SJCRH30 (cell line): Measurements from ENCODE around the gene SF3A2. TPM values are rescaled to one million over a fixed set of nuclear protein-coding genes. Genes with fewer than 3 reads are reported as not detected.

Experiments
- DNase-seq, 2 experiments: peaks; one replicate each; pipeline ENCODE4 v3.0.0-alpha.2; 2015 to 2020
- H3K27ac ChIP-seq: fragments of 250-450 bp; sonication (Bioruptor Pico); 2 replicates; pipeline ENCODE4 v1.5.1; 2020; ENCODE audit warnings: mild to moderate bottlenecking, moderate library complexity
- H3K27me3 ChIP-seq: fragments of 250-450 bp; sonication (Bioruptor Pico); 2 replicates; pipeline ENCODE4 v1.5.1; 2020; ENCODE audit warnings: mild to moderate bottlenecking, moderate library complexity
- H3K36me3 ChIP-seq: fragments of 250-450 bp; sonication (Bioruptor Pico); 2 replicates; pipeline ENCODE4 v1.5.1; 2020; ENCODE audit warnings: mild to moderate bottlenecking, moderate library complexity
- H3K4me1 ChIP-seq: fragments of 250-450 bp; sonication (Bioruptor Pico); 2 replicates; pipeline ENCODE4 v1.5.1; 2020; ENCODE audit warnings: mild to moderate bottlenecking, moderate library complexity
- H3K4me3 ChIP-seq: fragments of 250-450 bp; sonication (Bioruptor Pico); 2 replicates; pipeline ENCODE4 v1.5.1; 2020; ENCODE audit warnings: mild to moderate bottlenecking, moderate library complexity
- H3K9me3 ChIP-seq: fragments of 250-450 bp; sonication (Bioruptor Pico); replicated peaks from 2 replicates; pipeline ENCODE4 v1.5.1; 2020; ENCODE audit warnings: mild to moderate bottlenecking, moderate library complexity
- total RNA-seq: library from RNA; depleted of rRNA; stranded (reverse); fragments of >200 nt; shearing (Covaris generic); gene quantifications from 2 replicates; pipeline ENCODE4 v1.2.3, GENCODE V29; 2014; rRNA removed

Gene SF3A2
- total RNA-seq, 1 experiment from 2014 or later, result 49.1 TPM

GRCh38 chr19:2288338-2288817 is 51.8 kb downstream of the SF3A2 start:
- DNase-seq, result no peak
- Histone ChIP-seq H3K4me3 (no peak overlapping the region), H3K9me3 (no peaks in the 10 kb centered on the region), H3K36me3 (no peaks in the 10 kb centered on the region), H3K27me3 (no peaks in the 10 kb centered on the region; the same call in 1 of the 2 replicates), H3K27ac (no peak overlapping the region), H3K4me1 (no peaks in the 10 kb centered on the region)

GRCh38 chr19:2288818-2289713 is 52.4 kb downstream of the SF3A2 start:
- H3K4me1 ChIP-seq, result no peaks in the 10 kb centered on the region
- no peaks in the 10 kb centered on the region; the same call in 1 of the 2 replicates for H3K27me3 ChIP-seq
- no peak overlapping the region for H3K27ac ChIP-seq

DNA sequence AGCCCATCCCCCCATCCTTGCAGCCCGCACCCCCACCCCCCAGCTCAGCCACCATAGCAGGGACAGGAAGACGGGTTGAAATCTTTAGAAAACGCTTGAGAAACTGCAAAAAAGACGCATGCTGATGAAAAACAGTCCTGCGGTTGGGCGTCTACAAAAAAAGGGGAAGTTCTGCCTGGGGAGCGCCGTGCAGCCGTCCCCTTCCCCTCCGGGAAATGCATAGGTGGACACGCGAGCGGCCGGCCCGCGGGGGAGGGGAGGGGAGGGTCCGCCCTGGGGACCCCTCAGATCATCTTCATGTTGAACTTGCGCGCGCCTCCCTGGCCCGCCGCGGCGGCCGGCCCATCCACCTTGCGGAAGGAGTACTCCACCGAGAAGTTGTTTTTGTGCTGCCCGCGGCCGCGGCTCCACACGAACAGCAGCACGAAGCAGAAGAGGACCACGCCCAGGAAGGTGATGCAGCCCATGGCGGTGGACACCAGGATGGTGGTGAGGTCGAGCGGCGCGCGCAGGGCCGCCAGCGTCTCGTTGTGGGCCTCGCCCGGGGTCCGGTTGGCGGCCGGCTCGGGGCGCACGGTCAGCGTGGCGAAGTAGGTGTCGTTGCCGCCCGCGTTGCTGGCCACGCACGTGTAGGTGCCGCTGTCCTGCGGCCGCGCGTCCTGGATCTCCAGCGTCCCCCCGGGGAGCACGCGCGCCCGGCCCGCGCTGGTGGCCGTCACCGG is 53.3 kb downstream of the SF3A2 start:
- no peaks in the 10 kb centered on the region for H3K36me3 ChIP-seq
- DNase-seq, result no peak
- no peaks in the 10 kb centered on the region for H3K9me3 ChIP-seq
- no peaks in the 10 kb centered on the region; the same call in 1 of the 2 replicates for H3K27me3 ChIP-seq
- H3K27ac ChIP-seq, result no peak overlapping the region
- no peak overlapping the region for H3K4me3 ChIP-seq
- H3K4me1 ChIP-seq, result no peaks in the 10 kb centered on the region

More at GRCh38 chr19:2288818-2289713, 52.4 kb downstream of the SF3A2 start:
- Histone ChIP-seq H3K9me3 (no peaks in the 10 kb centered on the region), H3K4me3 (no peak overlapping the region), H3K36me3 (no peaks in the 10 kb centered on the region)
- no peak for DNase-seq

- Histone ChIP-seq H3K27ac (no peak overlapping the region), H3K4me3 (no peak overlapping the region), H3K9me3 (no peaks in the 10 kb centered on the region), H3K4me1 (no peaks in the 10 kb centered on the region), H3K36me3 (no peaks in the 10 kb centered on the region), H3K27me3 (no peaks in the 10 kb centered on the region; the same call in 1 of the 2 replicates)
- no peak for DNase-seq
These were observed 54.0 kb downstream of the SF3A2 start for GRCh38 chr19:2290441-2291184.

DNA sequence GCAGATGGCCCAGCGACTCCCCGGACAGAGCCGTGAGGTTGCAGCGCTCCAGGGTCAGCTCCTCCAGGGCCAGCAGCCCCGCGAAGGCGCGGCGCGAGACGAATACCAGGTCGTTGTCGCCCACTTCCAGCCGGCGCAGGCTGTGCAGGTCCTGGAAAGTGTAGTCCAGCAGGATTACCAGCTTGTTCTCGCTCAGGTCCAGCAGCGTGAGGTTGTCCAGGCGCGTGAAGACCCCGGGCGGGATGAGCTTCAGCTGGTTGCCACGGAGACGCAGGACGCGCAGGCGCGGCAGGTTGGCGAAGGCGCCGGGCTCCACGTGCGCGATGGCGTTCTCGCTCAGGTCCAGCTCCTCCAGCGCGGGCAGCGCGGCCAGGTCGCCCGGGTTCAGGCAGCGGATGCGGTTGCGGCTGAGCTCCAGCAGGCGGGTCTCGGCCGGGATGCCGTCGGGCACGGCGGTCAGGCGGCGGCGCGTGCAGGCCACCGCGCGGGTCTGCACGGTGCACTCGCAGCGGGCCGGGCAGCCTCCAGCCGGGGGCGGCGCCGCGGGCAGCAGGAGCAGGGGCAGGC is 54.6 kb downstream of the SF3A2 start:
- no peak overlapping the region for H3K4me3 ChIP-seq
- DNase-seq, result no peak
- H3K4me1 ChIP-seq, result no peaks in the 10 kb centered on the region

GRCh38 chr19:2294687-2295335 is 58.2 kb downstream of the SF3A2 start:
- Histone ChIP-seq H3K36me3 (no peaks in the 10 kb centered on the region), H3K9me3 (no peaks in the 10 kb centered on the region), H3K27me3 (no peaks in the 10 kb centered on the region), H3K27ac (no peak overlapping the region), H3K4me3 (peak overlapping the region; percentile 37), H3K4me1 (no peaks in the 10 kb centered on the region)
- DNase-seq, result peak; percentile 52 to 54

More for the DNA sequence above, 54.6 kb downstream of the SF3A2 start:
- Histone ChIP-seq H3K36me3 (no peaks in the 10 kb centered on the region), H3K27me3 (no peaks in the 10 kb centered on the region; the same call in 1 of the 2 replicates), H3K27ac (no peak overlapping the region), H3K9me3 (no peaks in the 10 kb centered on the region)

- H3K27me3 ChIP-seq, result no peaks in the 10 kb centered on the region
- no peak for DNase-seq
- H3K4me3 ChIP-seq, result no peak overlapping the region
- H3K4me1 ChIP-seq, result no peaks in the 10 kb centered on the region
- H3K27ac ChIP-seq, result no peak overlapping the region
- no peaks in the 10 kb centered on the region for H3K9me3 ChIP-seq
- no peaks in the 10 kb centered on the region for H3K36me3 ChIP-seq
These were observed 59.5 kb downstream of the SF3A2 start for GRCh38 chr19:2296141-2296540.

Other genes starting within 250 kb of the SF3A2 start
- 13.9 and 16.2 TPM in 2 replicates for gene BTBD2, start 221.1 kb upstream of the SF3A2 start, total RNA-seq
- 33.2 and 34.5 TPM in 2 replicates for gene MKNK2, start 185.6 kb upstream of the SF3A2 start, total RNA-seq
- 6.9 and 9.2 TPM in 2 replicates for gene MOB3A, start 140.5 kb upstream of the SF3A2 start, total RNA-seq
- 0.38 TPM in 1 of 2 replicates, not detected in the other for gene IZUMO4, start 139.9 kb upstream of the SF3A2 start, total RNA-seq
- gene AP3D1, start 85.3 kb upstream of the SF3A2 start, total RNA-seq, result 101 and 107 TPM in 2 replicates
- gene DOT1L, start 72.9 kb upstream of the SF3A2 start, total RNA-seq, result 16.2 and 18.4 TPM in 2 replicates
- gene PLEKHJ1, start 495 bp upstream of the SF3A2 start, total RNA-seq, result 51.8 and 52.7 TPM in 2 replicates
- 6.9 and 11.5 TPM in 2 replicates for gene AMH, start 12.5 kb downstream of the SF3A2 start, total RNA-seq
- gene JSRP1, start 19.6 kb downstream of the SF3A2 start, total RNA-seq, result 40.1 and 50.2 TPM in 2 replicates
- 0.06 and 0.10 TPM in 2 replicates for gene PEAK3, start 45.4 kb downstream of the SF3A2 start, total RNA-seq
- not detected in 2 replicates for gene LINGO3, start 71.3 kb downstream of the SF3A2 start, total RNA-seq
- 179 and 185 TPM in 2 replicates for gene LSM7, start 91.8 kb downstream of the SF3A2 start, total RNA-seq
- gene SPPL2B, start 91.9 kb downstream of the SF3A2 start, total RNA-seq, result 7.7 and 14.3 TPM in 2 replicates
- gene TMPRSS9, start 123.4 kb downstream of the SF3A2 start, total RNA-seq, result 0.04 TPM in 1 of 2 replicates, not detected in the other
- gene TIMM13, start 190.8 kb downstream of the SF3A2 start, total RNA-seq, result 35.7 and 49.3 TPM in 2 replicates
- gene LMNB2, start 220.1 kb downstream of the SF3A2 start, total RNA-seq, result 152 and 160 TPM in 2 replicates
- 2.6 and 2.8 TPM in 2 replicates for gene GADD45B, start 239.3 kb downstream of the SF3A2 start, total RNA-seq